Measurements from ENCODE around the gene ATG13.

Gene ATG13

GRCh38 chr11:46692450-46692849, 75.1 kb downstream of the ATG13 start:
- no peaks in the 10 kb centered on the region for H3K9me3 ChIP-seq (replicated peaks; ENCODE audit: low read length)
- H3K4me1 ChIP-seq (ENCODE audit: control insufficient read depth, insufficient read depth, low read length), result peaks cover 45% of the 10 kb centered on the region
- H3K27me3 ChIP-seq (ENCODE audit: control insufficient read depth, insufficient read depth, low read length), result no peaks in the 10 kb centered on the region
- H3K36me3 ChIP-seq (ENCODE audit: insufficient read depth, low read length), result peaks cover 49% of the 10 kb centered on the region
- no peak overlapping the region for H3K9ac ChIP-seq (ENCODE audit: low read depth, low read length)
- H3K4me3 ChIP-seq (ENCODE audit: low read length), result no peak overlapping the region
- no peak overlapping the region for H3K4me2 ChIP-seq (ENCODE audit: low read length)

DNA sequence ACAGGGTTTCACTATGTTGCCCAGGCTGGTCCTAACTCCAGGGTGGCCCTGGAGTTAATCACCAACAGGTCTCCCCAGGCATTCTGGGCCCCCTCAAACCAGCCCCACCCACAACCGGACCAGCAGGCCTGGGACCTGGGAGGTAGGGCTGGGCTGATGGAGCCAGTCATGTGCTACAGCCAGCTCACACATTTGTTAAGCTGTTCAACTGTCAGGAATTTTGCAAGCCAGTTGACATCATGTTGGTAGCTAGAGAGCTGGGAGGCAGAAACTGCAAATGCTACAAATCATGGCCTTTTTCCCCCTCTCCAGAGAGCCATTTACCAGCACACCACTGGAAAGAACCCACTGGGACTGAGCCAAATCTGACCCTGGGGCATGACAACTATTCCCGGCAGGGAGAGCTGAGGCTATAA, 76.3 kb downstream of the ATG13 start:
- Histone ChIP-seq H3K4me2 (ENCODE audit: low read length) (no peak overlapping the region), H3K27me3 (ENCODE audit: control insufficient read depth, insufficient read depth, low read length) (no peaks in the 10 kb centered on the region), H3K9ac (ENCODE audit: low read depth, low read length) (no peak overlapping the region), H3K4me3 (ENCODE audit: low read length) (no peak overlapping the region), H3K4me1 (ENCODE audit: control insufficient read depth, insufficient read depth, low read length) (peaks cover 44% of the 10 kb centered on the region), H3K9me3 (replicated peaks; ENCODE audit: low read length) (no peaks in the 10 kb centered on the region), H3K36me3 (ENCODE audit: insufficient read depth, low read length) (peaks cover 39% of the 10 kb centered on the region)

DNA sequence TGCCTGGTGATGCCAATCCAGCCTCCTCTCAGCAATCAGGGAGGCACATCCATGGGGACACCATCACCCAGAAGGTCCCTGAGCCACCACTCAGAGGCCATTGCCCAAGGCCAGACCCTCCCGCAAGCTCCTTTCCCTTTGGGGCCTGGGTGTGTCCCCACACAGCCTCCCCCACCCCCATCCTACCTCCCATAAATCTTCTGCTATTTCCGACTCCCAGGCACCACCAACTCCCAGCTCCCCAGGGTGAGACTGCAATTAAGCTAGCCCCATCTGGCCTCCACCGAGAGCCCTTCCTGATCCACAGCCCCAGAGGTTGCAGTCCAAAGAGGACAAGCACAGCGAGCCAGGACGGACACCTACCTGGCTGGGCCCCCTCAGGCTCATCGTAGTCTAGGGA, 76.7 kb downstream of the ATG13 start:
- Histone ChIP-seq H3K4me1 (ENCODE audit: control insufficient read depth, insufficient read depth, low read length) (peaks cover 48% of the 10 kb centered on the region), H3K9ac (ENCODE audit: low read depth, low read length) (peak overlapping the region; percentile 10), H3K4me3 (ENCODE audit: low read length) (no peak overlapping the region), H3K36me3 (ENCODE audit: insufficient read depth, low read length) (peaks cover 39% of the 10 kb centered on the region), H3K9me3 (replicated peaks; ENCODE audit: low read length) (no peaks in the 10 kb centered on the region), H3K27me3 (ENCODE audit: control insufficient read depth, insufficient read depth, low read length) (no peaks in the 10 kb centered on the region), H3K4me2 (ENCODE audit: low read length) (no peak overlapping the region)

- Histone ChIP-seq H3K4me2 (ENCODE audit: low read length) (no peak overlapping the region), H3K9ac (ENCODE audit: low read depth, low read length) (peak overlapping the region; percentile 10), H3K36me3 (ENCODE audit: insufficient read depth, low read length) (peaks cover 39% of the 10 kb centered on the region)
These were observed 77.3 kb downstream of the ATG13 start for GRCh38 chr11:46694607-46695006.

DNA sequence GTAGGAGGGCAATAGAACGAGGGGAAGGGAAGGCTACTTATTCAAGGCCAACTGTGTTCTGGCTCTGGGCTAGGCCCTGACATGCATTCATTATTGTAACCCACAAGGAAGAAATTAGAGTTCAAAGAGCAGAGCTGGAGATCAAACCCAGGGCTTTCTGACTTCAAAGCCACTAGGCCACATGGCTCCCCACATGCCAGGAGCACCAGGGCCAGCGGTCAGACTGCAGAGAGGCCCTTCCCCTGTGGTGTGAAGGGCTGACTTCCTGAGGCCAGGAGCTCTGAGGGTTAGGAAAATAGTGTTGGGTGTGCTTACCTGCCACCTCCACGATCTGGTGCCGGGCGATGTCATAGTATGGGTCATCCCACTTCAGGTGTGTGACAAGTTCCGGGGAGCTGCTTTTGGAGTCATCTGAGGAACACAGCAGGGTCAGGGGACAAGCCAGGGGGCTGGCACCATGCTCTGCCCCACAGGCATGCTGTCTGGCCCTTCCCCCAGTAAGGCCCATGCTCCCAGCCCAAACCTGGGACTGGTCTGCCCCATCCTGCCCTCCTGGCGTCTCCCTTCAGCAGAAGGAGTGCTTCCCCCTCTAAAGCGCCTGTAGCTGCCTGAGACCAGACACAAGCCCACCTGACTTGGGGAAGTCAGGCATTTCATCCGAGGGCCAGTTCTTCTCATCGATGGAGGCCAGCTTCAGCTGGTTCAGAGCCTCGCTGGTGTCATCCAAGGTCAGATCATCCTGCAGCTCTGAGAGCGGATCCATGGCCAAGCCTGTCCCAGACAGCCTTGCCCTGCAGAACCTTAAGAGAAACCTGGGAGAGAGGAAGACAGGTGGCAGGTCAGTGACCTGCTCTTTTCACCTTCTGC, 78.2 kb downstream of the ATG13 start:
- Histone ChIP-seq H3K9ac (ENCODE audit: low read depth, low read length) (no peak overlapping the region), H3K4me2 (ENCODE audit: low read length) (no peak overlapping the region), H3K4me1 (ENCODE audit: control insufficient read depth, insufficient read depth, low read length) (peaks cover 53% of the 10 kb centered on the region), H3K4me3 (ENCODE audit: low read length) (no peak overlapping the region), H3K36me3 (ENCODE audit: insufficient read depth, low read length) (peaks cover 38% of the 10 kb centered on the region), H3K9me3 (replicated peaks; ENCODE audit: low read length) (no peaks in the 10 kb centered on the region), H3K27me3 (ENCODE audit: control insufficient read depth, insufficient read depth, low read length) (no peaks in the 10 kb centered on the region)

More at GRCh38 chr11:46694607-46695006, 77.3 kb downstream of the ATG13 start:
- Histone ChIP-seq H3K9me3 (replicated peaks; ENCODE audit: low read length) (no peaks in the 10 kb centered on the region), H3K27me3 (ENCODE audit: control insufficient read depth, insufficient read depth, low read length) (no peaks in the 10 kb centered on the region), H3K4me3 (ENCODE audit: low read length) (no peak overlapping the region), H3K4me1 (ENCODE audit: control insufficient read depth, insufficient read depth, low read length) (peaks cover 53% of the 10 kb centered on the region)

GRCh38 chr11:46696212-46696558, 78.8 kb downstream of the ATG13 start:
- Histone ChIP-seq H3K9me3 (replicated peaks; ENCODE audit: low read length) (no peaks in the 10 kb centered on the region), H3K4me1 (ENCODE audit: control insufficient read depth, insufficient read depth, low read length) (peaks cover 53% of the 10 kb centered on the region), H3K36me3 (ENCODE audit: insufficient read depth, low read length) (peaks cover 34% of the 10 kb centered on the region), H3K4me2 (ENCODE audit: low read length) (no peak overlapping the region), H3K27me3 (ENCODE audit: control insufficient read depth, insufficient read depth, low read length) (no peaks in the 10 kb centered on the region), H3K4me3 (ENCODE audit: low read length) (no peak overlapping the region), H3K9ac (ENCODE audit: low read depth, low read length) (no peak overlapping the region)

- Histone ChIP-seq H3K9ac (ENCODE audit: low read depth, low read length) (no peak overlapping the region), H3K36me3 (ENCODE audit: insufficient read depth, low read length) (peaks cover 28% of the 10 kb centered on the region), H3K9me3 (replicated peaks; ENCODE audit: low read length) (no peaks in the 10 kb centered on the region), H3K4me2 (ENCODE audit: low read length) (peak overlapping the region; percentile 90), H3K27me3 (ENCODE audit: control insufficient read depth, insufficient read depth, low read length) (no peaks in the 10 kb centered on the region), H3K4me3 (ENCODE audit: low read length) (peak overlapping the region; percentile 29), H3K4me1 (ENCODE audit: control insufficient read depth, insufficient read depth, low read length) (peaks cover 58% of the 10 kb centered on the region)
These were observed 80.0 kb downstream of the ATG13 start for GRCh38 chr11:46697303-46697702.

- Histone ChIP-seq H3K27me3 (ENCODE audit: control insufficient read depth, insufficient read depth, low read length) (no peaks in the 10 kb centered on the region), H3K4me1 (ENCODE audit: control insufficient read depth, insufficient read depth, low read length) (peaks cover 58% of the 10 kb centered on the region), H3K4me2 (ENCODE audit: low read length) (peak overlapping the region; percentile 90), H3K9me3 (replicated peaks; ENCODE audit: low read length) (no peaks in the 10 kb centered on the region), H3K4me3 (ENCODE audit: low read length) (peak overlapping the region; percentile 29), H3K9ac (ENCODE audit: low read depth, low read length) (peak overlapping the region; percentile 20), H3K36me3 (ENCODE audit: insufficient read depth, low read length) (peaks cover 31% of the 10 kb centered on the region)
These were observed 80.4 kb downstream of the ATG13 start for GRCh38 chr11:46697723-46698122.

GRCh38 chr11:46698597-46698996, 81.2 kb downstream of the ATG13 start:
- peak overlapping the region; percentile 31 for H3K4me3 ChIP-seq (ENCODE audit: low read length)
- no peaks in the 10 kb centered on the region for H3K27me3 ChIP-seq (ENCODE audit: control insufficient read depth, insufficient read depth, low read length)
- peaks cover 55% of the 10 kb centered on the region for H3K4me1 ChIP-seq (ENCODE audit: control insufficient read depth, insufficient read depth, low read length)
- peak overlapping the region; percentile 94 for H3K9ac ChIP-seq (ENCODE audit: low read depth, low read length)
- peak overlapping the region; percentile 90 for H3K4me2 ChIP-seq (ENCODE audit: low read length)
- no peaks in the 10 kb centered on the region for H3K9me3 ChIP-seq (replicated peaks; ENCODE audit: low read length)
- H3K36me3 ChIP-seq (ENCODE audit: insufficient read depth, low read length), result peaks cover 40% of the 10 kb centered on the region

- no peaks in the 10 kb centered on the region for H3K27me3 ChIP-seq (ENCODE audit: control insufficient read depth, insufficient read depth, low read length)
- peak within 1 kb of the TSS; percentile 99 for H3K4me3 ChIP-seq (ENCODE audit: low read length)
- H3K36me3 ChIP-seq (ENCODE audit: insufficient read depth, low read length), result peaks cover 42% of the 10 kb centered on the region
- peak within 1 kb of the TSS; percentile 90 for H3K4me2 ChIP-seq (ENCODE audit: low read length)
- peak within 1 kb of the TSS; percentile 94 for H3K9ac ChIP-seq (ENCODE audit: low read depth, low read length)
- no peaks in the 10 kb centered on the region for H3K9me3 ChIP-seq (replicated peaks; ENCODE audit: low read length)
- peaks cover 39% of the 10 kb centered on the region for H3K4me1 ChIP-seq (ENCODE audit: control insufficient read depth, insufficient read depth, low read length)
These were observed 83.1 kb downstream of the ATG13 start, which contains the start of the genes ARHGAP1 and ZNF408 for GRCh38 chr11:46700241-46701077. ARHGAP1 (minus strand) TSS chr11:46700619; CDS start chr11:46696107, 4,512 bp downstream. ZNF408 (plus strand) TSS chr11:46701031; CDS start chr11:46701048, 17 bp downstream.

GRCh38 chr11:46701078-46701654, 83.8 kb downstream of the ATG13 start:
- peak overlapping the region; percentile 90 for H3K4me2 ChIP-seq (ENCODE audit: low read length)
- peaks cover 41% of the 10 kb centered on the region for H3K36me3 ChIP-seq (ENCODE audit: insufficient read depth, low read length)
- H3K27me3 ChIP-seq (ENCODE audit: control insufficient read depth, insufficient read depth, low read length), result no peaks in the 10 kb centered on the region
- peak overlapping the region; percentile 99 for H3K4me3 ChIP-seq (ENCODE audit: low read length)
- H3K9ac ChIP-seq (ENCODE audit: low read depth, low read length), result peak overlapping the region; percentile 94
- H3K9me3 ChIP-seq (replicated peaks; ENCODE audit: low read length), result no peaks in the 10 kb centered on the region
- peaks cover 33% of the 10 kb centered on the region for H3K4me1 ChIP-seq (ENCODE audit: control insufficient read depth, insufficient read depth, low read length)

Measured in skeletal muscle satellite cell (primary cell).